Mammary epithelial cell (primary cell): ENCODE measurements around the gene PC.

ENCODE experiments used
- CTCF ChIP-seq, 2 donors: IDR thresholded peaks in 1 of 2; conservative IDR thresholded peaks in 1 of 2; 2 replicates each; pipeline ENCODE4 v1.5.1; 2011 to 2012; ENCODE audit warnings: inconsistent platforms in 2 of 2, low read length in 2 of 2, mild to moderate bottlenecking in 2 of 2, control low read depth in 1 of 2, low read depth in 1 of 2; ENCODE audit not compliant: insufficient read depth in 1 of 2; ENCODE audit errors: extremely low read depth in 1 of 2
- EZH2 ChIP-seq: IDR thresholded peaks from 2 replicates; pipeline ENCODE4 v1.6.1; 2012; ENCODE audit warnings: low read length, inconsistent platforms, borderline replicate concordance

GRCh38 chr11:67001332-67001731, 43.1 kb upstream of the PC start:
- no peak for TF ChIP-seq CTCF (conservative IDR thresholded peaks at IDR 0.05 in 1 of 2, IDR thresholded peaks at IDR 0.05 in 1 of 2; ENCODE audit: extremely low read depth in 1 of 2, insufficient read depth in 1 of 2, low read depth in 1 of 2, low read length in 2 of 2)
- TF ChIP-seq EZH2: no peak
